GM12878 (cell line): Measurements from ENCODE around the gene BEST2. TPM values are rescaled to one million over a fixed set of nuclear protein-coding genes. Genes with fewer than 3 reads are reported as not detected.

Experiments used
- ASH2L ChIP-seq: fragments of 300-600, 200-600 bp; sonication (generic); IDR thresholded peaks from 2 replicates; pipeline ENCODE4 v1.6.1; 2017; ENCODE audit warnings: low read depth, mild to moderate bottlenecking, borderline replicate concordance
- ATF7 ChIP-seq: fragments of 450-650 bp; IDR thresholded peaks from 2 replicates; pipeline ENCODE4 v1.6.1; 2016; ENCODE audit warnings: low read depth, mild to moderate bottlenecking
- BCL11A ChIP-seq: IDR thresholded peaks from 2 replicates; pipeline ENCODE4 v1.6.1; 2011; ENCODE audit warnings: low read depth, low read length
- CHD2 ChIP-seq: IDR thresholded peaks from 2 replicates; pipeline ENCODE4 v1.6.1; 2011; ENCODE audit warnings: low read depth, low read length, improper control_type of control experiment, borderline replicate concordance
- CREM ChIP-seq: IDR thresholded peaks from 2 replicates; pipeline ENCODE4 v1.6.1; 2014; ENCODE audit warnings: antibody characterized with exemption, low read depth
- DPF2 ChIP-seq: fragments of 450-650 bp; IDR thresholded peaks from 2 replicates; pipeline ENCODE4 v1.6.1; 2017; ENCODE audit warnings: mild to moderate bottlenecking
- ELK1 ChIP-seq: IDR thresholded peaks from 2 replicates; pipeline ENCODE4 v1.6.1; 2012; ENCODE audit warnings: low read depth, low read length, improper control_type of control experiment
- ETV6 ChIP-seq, 2 experiments: fragments of 450-650 bp in 1 of 2; IDR thresholded peaks in 1 of 2; conservative IDR thresholded peaks in 1 of 2; 2 replicates each; pipeline ENCODE4 v1.6.1; 2014; ENCODE audit warnings: antibody characterized with exemption in 1 of 2, borderline replicate concordance in 1 of 2, low read depth in 1 of 2, mild to moderate bottlenecking in 1 of 2, moderate library complexity in 1 of 2
- FOXM1 ChIP-seq: IDR thresholded peaks from 2 replicates; pipeline ENCODE4 v1.6.1; 2012; ENCODE audit warnings: low read depth, mild to moderate bottlenecking, inconsistent platforms, low read length, moderate library complexity
- HDAC2 ChIP-seq: fragments of 200-600 bp; sonication (generic); IDR thresholded peaks from 2 replicates; pipeline ENCODE4 v1.6.1; 2017
- HDGF ChIP-seq: fragments of 450-650 bp; IDR thresholded peaks from 2 replicates; pipeline ENCODE4 v1.6.1; 2016; ENCODE audit warnings: antibody characterized with exemption
- IKZF2 ChIP-seq, 2 experiments: fragments of 450-650 bp; IDR thresholded peaks; 2 replicates each; pipeline ENCODE4 v1.6.1; 2017; ENCODE audit warnings: mild to moderate bottlenecking in 2 of 2, moderate library complexity in 2 of 2
- PAX5 ChIP-seq: IDR thresholded peaks from 2 replicates; pipeline ENCODE4 v1.6.1; 2011; ENCODE audit warnings: low read depth, low read length, borderline replicate concordance
- POLR2AphosphoS2 ChIP-seq: IDR thresholded peaks from 2 replicates; pipeline ENCODE4 v1.6.1; 2011; ENCODE audit warnings: low read depth, mild to moderate bottlenecking, low read length, improper control_type of control experiment, moderate library complexity
- POU2F2 ChIP-seq: IDR thresholded peaks from 3 replicates; pipeline ENCODE4 v1.6.1; 2011; ENCODE audit warnings: low read depth, mild to moderate bottlenecking, low read length, borderline replicate concordance
- RAD51 ChIP-seq: fragments of 450-650 bp; IDR thresholded peaks from 2 replicates; pipeline ENCODE4 v1.6.1; 2016; ENCODE audit warnings: moderate library complexity, mild to moderate bottlenecking, inconsistent platforms
- SMC3 ChIP-seq: IDR thresholded peaks from 2 replicates; pipeline ENCODE4 v1.6.1; 2011; ENCODE audit warnings: low read length, improper control_type of control experiment, borderline replicate concordance
- SREBF1 ChIP-seq: IDR thresholded peaks from 2 replicates; pipeline ENCODE4 v1.6.1; 2012; ENCODE audit warnings: mild to moderate bottlenecking, low read length
- SRF ChIP-seq, 2 experiments: IDR thresholded peaks; 2 replicates each; pipeline ENCODE4 v1.6.1; 2011; ENCODE audit warnings: low read depth in 2 of 2, low read length in 2 of 2, mild to moderate bottlenecking in 1 of 2, moderate library complexity in 1 of 2
- SUPT20H ChIP-seq: IDR thresholded peaks from 2 replicates; pipeline ENCODE4 v1.6.1; 2011; ENCODE audit warnings: low read depth, mild to moderate bottlenecking, low read length, moderate library complexity, borderline replicate concordance; ENCODE audit not compliant: control insufficient read depth
- ZBED1 ChIP-seq: IDR thresholded peaks from 2 replicates; pipeline ENCODE4 v1.6.1; 2016; ENCODE audit warnings: borderline replicate concordance
- polyA plus RNA-seq, 11 experiments: library from polyadenylated mRNA; depleted of rRNA in 4 of 11; unstranded in 6 of 11; stranded (reverse) in 5 of 11; fragments of >200 nt; fragmentation: Nextera tagmentation in 4 of 11; fragmentation: Illumina TruSeq in 1 of 11; extraction: Ambion mirVana in 4 of 11; extraction: Trizol in 1 of 11; gene quantifications; 1 replicate in 1 of 11; 2 replicates in 10 of 11; pipeline versions ENCODE4 v1.2.1 to v1.2.3, GENCODE V29; 2011 to 2016; ENCODE audit warnings: inconsistent platforms in 2 of 11, missing spikeins in 2 of 11, low read depth in 1 of 11
- total RNA-seq, 4 experiments: library from RNA; depleted of rRNA in 3 of 4; stranded (reverse); fragments of >200 nt in 3 of 4; fragmentation: Illumina TruSeq in 1 of 4; extraction: Trizol in 1 of 4; gene quantifications; 2 replicates each; pipeline versions ENCODE4 v1.2.1 to v1.2.3, GENCODE V29; 2013 to 2021
- TF ChIP-seq, protein P1 (sequence below): fragments of 450-650 bp; IDR thresholded peaks from 2 replicates; pipeline ENCODE4 v1.6.1; 2016; ENCODE audit warnings: mild to moderate bottlenecking, moderate library complexity, borderline replicate concordance
- TF ChIP-seq, protein P2 (sequence below): fragments of 450-650 bp; IDR thresholded peaks from 2 replicates; pipeline ENCODE4 v1.6.1; 2017; ENCODE audit warnings: mild to moderate bottlenecking, low read depth, inconsistent platforms; ENCODE audit not compliant: poor library complexity, severe bottlenecking

BEST2 gene
- total and polyA plus RNA-seq, 10 of the 15 experiments (the other 5 are each of a cell fraction or from before 2014, with no cell fraction given): not detected

- TF ChIP-seq ELK1: no peak
- TF ChIP-seq POU2F2: no peak
- no peak for TF ChIP-seq HDAC2
- TF ChIP-seq CHD2: no peak
- TF ChIP-seq SREBF1: no peak
- TF ChIP-seq CREM: no peak
- no peak for TF ChIP-seq ASH2L
- no peak for TF ChIP-seq ATF7
- no peak for TF ChIP-seq HDGF
- TF ChIP-seq PAX5: no peak
- no peak for TF ChIP-seq ZBED1
- TF ChIP-seq, protein P1, sequence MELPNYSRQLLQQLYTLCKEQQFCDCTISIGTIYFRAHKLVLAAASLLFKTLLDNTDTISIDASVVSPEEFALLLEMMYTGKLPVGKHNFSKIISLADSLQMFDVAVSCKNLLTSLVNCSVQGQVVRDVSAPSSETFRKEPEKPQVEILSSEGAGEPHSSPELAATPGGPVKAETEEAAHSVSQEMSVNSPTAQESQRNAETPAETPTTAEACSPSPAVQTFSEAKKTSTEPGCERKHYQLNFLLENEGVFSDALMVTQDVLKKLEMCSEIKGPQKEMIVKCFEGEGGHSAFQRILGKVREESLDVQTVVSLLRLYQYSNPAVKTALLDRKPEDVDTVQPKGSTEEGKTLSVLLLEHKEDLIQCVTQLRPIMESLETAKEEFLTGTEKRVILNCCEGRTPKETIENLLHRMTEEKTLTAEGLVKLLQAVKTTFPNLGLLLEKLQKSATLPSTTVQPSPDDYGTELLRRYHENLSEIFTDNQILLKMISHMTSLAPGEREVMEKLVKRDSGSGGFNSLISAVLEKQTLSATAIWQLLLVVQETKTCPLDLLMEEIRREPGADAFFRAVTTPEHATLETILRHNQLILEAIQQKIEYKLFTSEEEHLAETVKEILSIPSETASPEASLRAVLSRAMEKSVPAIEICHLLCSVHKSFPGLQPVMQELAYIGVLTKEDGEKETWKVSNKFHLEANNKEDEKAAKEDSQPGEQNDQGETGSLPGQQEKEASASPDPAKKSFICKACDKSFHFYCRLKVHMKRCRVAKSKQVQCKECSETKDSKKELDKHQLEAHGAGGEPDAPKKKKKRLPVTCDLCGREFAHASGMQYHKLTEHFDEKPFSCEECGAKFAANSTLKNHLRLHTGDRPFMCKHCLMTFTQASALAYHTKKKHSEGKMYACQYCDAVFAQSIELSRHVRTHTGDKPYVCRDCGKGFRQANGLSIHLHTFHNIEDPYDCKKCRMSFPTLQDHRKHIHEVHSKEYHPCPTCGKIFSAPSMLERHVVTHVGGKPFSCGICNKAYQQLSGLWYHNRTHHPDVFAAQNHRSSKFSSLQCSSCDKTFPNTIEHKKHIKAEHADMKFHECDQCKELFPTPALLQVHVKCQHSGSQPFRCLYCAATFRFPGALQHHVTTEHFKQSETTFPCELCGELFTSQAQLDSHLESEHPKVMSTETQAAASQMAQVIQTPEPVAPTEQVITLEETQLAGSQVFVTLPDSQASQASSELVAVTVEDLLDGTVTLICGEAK: no peak
- no peak for TF ChIP-seq SRF (IDR thresholded peaks at IDR 0.05; ENCODE audit: low read depth in 2 of 2, low read length in 2 of 2)
- no peak for TF ChIP-seq ETV6 (conservative IDR thresholded peaks at IDR 0.05 in 1 of 2, IDR thresholded peaks at IDR 0.05 in 1 of 2; ENCODE audit: borderline replicate concordance in 1 of 2, low read depth in 1 of 2)
- TF ChIP-seq DPF2: peak; percentile 20; the same call in 1 of the 2 replicates
- TF ChIP-seq FOXM1: no peak
- TF ChIP-seq BCL11A: no peak
- TF ChIP-seq, protein P2, sequence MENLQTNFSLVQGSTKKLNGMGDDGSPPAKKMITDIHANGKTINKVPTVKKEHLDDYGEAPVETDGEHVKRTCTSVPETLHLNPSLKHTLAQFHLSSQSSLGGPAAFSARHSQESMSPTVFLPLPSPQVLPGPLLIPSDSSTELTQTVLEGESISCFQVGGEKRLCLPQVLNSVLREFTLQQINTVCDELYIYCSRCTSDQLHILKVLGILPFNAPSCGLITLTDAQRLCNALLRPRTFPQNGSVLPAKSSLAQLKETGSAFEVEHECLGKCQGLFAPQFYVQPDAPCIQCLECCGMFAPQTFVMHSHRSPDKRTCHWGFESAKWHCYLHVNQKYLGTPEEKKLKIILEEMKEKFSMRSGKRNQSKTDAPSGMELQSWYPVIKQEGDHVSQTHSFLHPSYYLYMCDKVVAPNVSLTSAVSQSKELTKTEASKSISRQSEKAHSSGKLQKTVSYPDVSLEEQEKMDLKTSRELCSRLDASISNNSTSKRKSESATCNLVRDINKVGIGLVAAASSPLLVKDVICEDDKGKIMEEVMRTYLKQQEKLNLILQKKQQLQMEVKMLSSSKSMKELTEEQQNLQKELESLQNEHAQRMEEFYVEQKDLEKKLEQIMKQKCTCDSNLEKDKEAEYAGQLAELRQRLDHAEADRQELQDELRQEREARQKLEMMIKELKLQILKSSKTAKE: no peak
- no peak for TF ChIP-seq POLR2AphosphoS2
- peak; percentile 71 for TF ChIP-seq SMC3
- TF ChIP-seq RAD51: no peak
- no peak for TF ChIP-seq IKZF2 (IDR thresholded peaks at IDR 0.05)
- no peak for TF ChIP-seq SUPT20H
These were observed 6.1 kb downstream of the BEST2 start (continued) for GRCh38 chr19:12757544-12758274.
